ENCODE data around the gene ODAD3. TPM values are rescaled to one million over a fixed set of nuclear protein-coding genes. Genes with fewer than 3 reads are reported as not detected.

ODAD3 gene
- total and polyA plus RNA-seq, 2 donors (not counting 1 experiment from before 2014, with no cell fraction given) = 0.18 to 0.62 TPM

GRCh38 chr19:11463391-11463790 lies 28.5 kb upstream of the ODAD3 start:
- POLR2A ChIA-PET = interaction anchor here (0.7 kb wide), 1 partner anchor 65 kb away, joined by 3 read pairs; the partner anchor contains the start of gene ECSIT
- Histone ChIP-seq H3K36me3 (replicated peaks in 1 of 2; ENCODE audit: control extremely low read depth in 1 of 2, control insufficient read depth in 1 of 2, extremely low read depth in 1 of 2, insufficient read depth in 2 of 2, low read length in 1 of 2) (no peaks in the 10 kb centered on the region), H3K27ac (ENCODE audit: low read length in 2 of 2) (no peak overlapping the region), H3K9ac (ENCODE audit: low read length) (no peak overlapping the region), H3K4me2 (replicated peaks; ENCODE audit: low read depth, low read length, poor library complexity, severe bottlenecking) (no peak overlapping the region), H4K20me1 (ENCODE audit: control insufficient read depth, insufficient read depth, low read length, poor library complexity, severe bottlenecking) (no peaks in the 10 kb centered on the region), H3K27me3 (replicated peaks in 1 of 4; ENCODE audit: control extremely low read depth in 1 of 4, control insufficient read depth in 3 of 4, insufficient read depth in 4 of 4, low read length in 3 of 4) (peaks cover 0 to 8% (median 0%) of the 10 kb centered on the region in 4 experiments), H3K9me3 (ENCODE audit: control extremely low read depth in 1 of 3, control insufficient read depth in 2 of 3, insufficient read depth in 1 of 3, low read length in 2 of 3) (peaks cover 0 to 4% (median 0%) of the 10 kb centered on the region in 3 donors), H2AFZ (ENCODE audit: insufficient read depth, low read depth, low read length, poor library complexity, severe bottlenecking) (no peak overlapping the region), H3K4me1 (ENCODE audit: control insufficient read depth in 2 of 2, insufficient read depth in 2 of 2, low read length in 2 of 2) (no peaks in the 10 kb centered on the region), H3K79me2 (ENCODE audit: control insufficient read depth, insufficient read depth, low read length) (no peaks in the 10 kb centered on the region), H3K4me3 (ENCODE audit: control extremely low read depth in 1 of 5, extremely low read depth in 1 of 5, insufficient read depth in 1 of 5, low read depth in 2 of 5, low read length in 4 of 5) (no peak overlapping the region)
- ATAC-seq (ENCODE audit: low read depth) = no peak
- DNase-seq = no peak
- TF ChIP-seq CTCF (IDR thresholded peaks at IDR 0.05) (no peak), EZH2 (IDR thresholded peaks at IDR 0.05; ENCODE audit: borderline replicate concordance, insufficient read depth, low read depth, low read length, poor library complexity, severe bottlenecking) (no peak)
- H3K27me3 Mint-ChIP-seq = no peaks in the 10 kb centered on the region
- no peaks in the 10 kb centered on the region for H3K4me1 Mint-ChIP-seq
- H3K4me3 Mint-ChIP-seq = no peak overlapping the region
- no peak overlapping the region for H3K27ac Mint-ChIP-seq
- intact Hi-C loops (cut with micrococcal nuclease) = no loop called here
- CTCF ChIA-PET = no interaction called here
- H3K9me3 Mint-ChIP-seq (ENCODE audit: insufficient read depth) = no peaks in the 10 kb centered on the region
- WGBS (ENCODE audit: insufficient coverage) = 88% methylated on average over 7 of the region's 12 CpGs

GRCh38 chr19:11461453-11461852 lies 26.5 kb upstream of the ODAD3 start:
- Histone ChIP-seq H3K9ac (ENCODE audit: low read length) (no peak overlapping the region), H4K20me1 (ENCODE audit: control insufficient read depth, insufficient read depth, low read length, poor library complexity, severe bottlenecking) (no peaks in the 10 kb centered on the region), H3K27ac (ENCODE audit: low read length in 2 of 2) (no peak overlapping the region), H3K4me2 (replicated peaks; ENCODE audit: low read depth, low read length, poor library complexity, severe bottlenecking) (no peak overlapping the region), H3K4me3 (ENCODE audit: control extremely low read depth in 1 of 5, extremely low read depth in 1 of 5, insufficient read depth in 1 of 5, low read depth in 2 of 5, low read length in 4 of 5) (no peak overlapping the region), H3K79me2 (ENCODE audit: control insufficient read depth, insufficient read depth, low read length) (no peaks in the 10 kb centered on the region), H3K27me3 (replicated peaks in 1 of 4; ENCODE audit: control extremely low read depth in 1 of 4, control insufficient read depth in 3 of 4, insufficient read depth in 4 of 4, low read length in 3 of 4) (peaks cover 0 to 11% (median 0%) of the 10 kb centered on the region in 4 experiments), H3K9me3 (ENCODE audit: control extremely low read depth in 1 of 3, control insufficient read depth in 2 of 3, insufficient read depth in 1 of 3, low read length in 2 of 3) (peaks cover 0 to 4% (median 0%) of the 10 kb centered on the region in 3 donors), H3K36me3 (replicated peaks in 1 of 2; ENCODE audit: control extremely low read depth in 1 of 2, control insufficient read depth in 1 of 2, extremely low read depth in 1 of 2, insufficient read depth in 2 of 2, low read length in 1 of 2) (no peaks in the 10 kb centered on the region), H2AFZ (ENCODE audit: insufficient read depth, low read depth, low read length, poor library complexity, severe bottlenecking) (no peak overlapping the region), H3K4me1 (ENCODE audit: control insufficient read depth in 2 of 2, insufficient read depth in 2 of 2, low read length in 2 of 2) (no peaks in the 10 kb centered on the region)
- no peak overlapping the region for H3K27ac Mint-ChIP-seq
- ChIA-PET CTCF (interaction anchor here (0.6 kb wide), 1 partner anchor 131 kb away, joined by 3 read pairs; no protein-coding TSS in a partner anchor), POLR2A (no interaction called here)
- no CpG with 5 or more reads among the region's 2 CpGs for WGBS (ENCODE audit: insufficient coverage)
- H3K9me3 Mint-ChIP-seq (ENCODE audit: insufficient read depth) = no peaks in the 10 kb centered on the region
- intact Hi-C loops (cut with micrococcal nuclease) = no loop called here
- no peak for TF ChIP-seq EZH2 (IDR thresholded peaks at IDR 0.05; ENCODE audit: borderline replicate concordance, insufficient read depth, low read depth, low read length, poor library complexity, severe bottlenecking)
- TF ChIP-seq CTCF (IDR thresholded peaks at IDR 0.05) = no peak
- no peaks in the 10 kb centered on the region for H3K27me3 Mint-ChIP-seq
- DNase-seq = no peak
- no peak overlapping the region for H3K4me3 Mint-ChIP-seq
- H3K4me1 Mint-ChIP-seq = no peaks in the 10 kb centered on the region
- ATAC-seq (ENCODE audit: low read depth) = no peak
